Body of pancreas (tissue), 4 donors: Measurements from ENCODE around the gene CDC42EP1. TPM values are rescaled to one million over a fixed set of nuclear protein-coding genes. Genes with fewer than 3 reads are reported as not detected.
A peak's percentile ranks its signal among the peaks of the same experiment; 100 is the strongest.
"Not testable (repeated sequence)": the region's sequence is repeated elsewhere in the genome, so short reads cannot be mapped to it uniquely, and the experiment has no call there.

ENCODE experiments used
- ATAC-seq: fragments of 150-250 bp; one replicate; pipeline ENCODE4 v1.9.1; 2016
- DNase-seq, 4 donors: peaks; one replicate each; pipeline ENCODE4 v3.0.0-alpha.2; 2019
- H3K27ac ChIP-seq, 4 donors: fragments of 200-600 bp; sonication (generic); 1 replicate in 3 of 4; 2 replicates in 1 of 4; pipeline versions ENCODE4 v1.5.1 to v1.6.1; 2016 to 2019; ENCODE audit warnings: mild to moderate bottlenecking in 1 of 4, mixed read lengths in 1 of 4, moderate library complexity in 1 of 4
- H3K27me3 ChIP-seq, 2 donors: fragments of 200-600 bp; sonication (generic); one replicate each; pipeline ENCODE4 v1.6.0; 2016; ENCODE audit warnings: mild to moderate bottlenecking in 1 of 2
- H3K36me3 ChIP-seq, 2 donors: fragments of 200-600 bp; sonication (generic); replicated peaks in 1 of 2; 2 replicates each; pipeline ENCODE4 v1.5.1; 2016; ENCODE audit warnings: low read depth in 2 of 2; ENCODE audit not compliant: insufficient read depth in 1 of 2
- H3K4me1 ChIP-seq: fragments of 200-600 bp; sonication (generic); one replicate; pipeline ENCODE4 v1.6.0; 2016
- H3K4me3 ChIP-seq, 2 donors: fragments of 200-600 bp; sonication (generic); 1 replicate in 1 of 2; 2 replicates in 1 of 2; pipeline ENCODE4 v1.5.1; 2016 to 2019
- H3K9me3 ChIP-seq, 3 donors: fragments of 200-600 bp; sonication (generic); 1 replicate in 2 of 3; 2 replicates in 1 of 3; pipeline ENCODE4 v1.5.1; 2016
- POLR2A ChIP-seq, 3 donors: fragments of 450-650 bp; IDR thresholded peaks; one replicate each; pipeline ENCODE4 v1.6.1; 2016; ENCODE audit warnings: antibody characterized with exemption in 3 of 3, mild to moderate bottlenecking in 2 of 3
- WGBS, 2 donors: methylation state at CpG; one replicate each; pipeline ENCODE4 v1.1.5; 2017; 5-methylcytosine and 5-hydroxymethylcytosine counted together
- intact Hi-C: fragments of 100-400 bp; cut with DNase I; formaldehyde crosslinking; loops from one replicate; pipeline ENCODE4 v1.15.1; 2023
- total RNA-seq, 2 donors: library from RNA; depleted of rRNA; stranded (reverse); fragments of >200 nt; gene quantifications; one replicate each; pipeline ENCODE4 v1.1.0, GENCODE V29; 2016
- TF ChIP-seq, protein P1 (sequence below), 7 experiments: fragments of 450-650 bp in 4 of 7; fragments of 200-600 bp in 3 of 7; sonication (generic) in 3 of 7; IDR thresholded peaks; one replicate each; pipeline ENCODE4 v1.5.1; 2016 to 2019; ENCODE audit warnings: antibody characterized with exemption in 7 of 7

The CDC42EP1 gene
- total RNA-seq, 2 donors from 2014 or later, result 73.2 to 84.7 TPM

DNA sequence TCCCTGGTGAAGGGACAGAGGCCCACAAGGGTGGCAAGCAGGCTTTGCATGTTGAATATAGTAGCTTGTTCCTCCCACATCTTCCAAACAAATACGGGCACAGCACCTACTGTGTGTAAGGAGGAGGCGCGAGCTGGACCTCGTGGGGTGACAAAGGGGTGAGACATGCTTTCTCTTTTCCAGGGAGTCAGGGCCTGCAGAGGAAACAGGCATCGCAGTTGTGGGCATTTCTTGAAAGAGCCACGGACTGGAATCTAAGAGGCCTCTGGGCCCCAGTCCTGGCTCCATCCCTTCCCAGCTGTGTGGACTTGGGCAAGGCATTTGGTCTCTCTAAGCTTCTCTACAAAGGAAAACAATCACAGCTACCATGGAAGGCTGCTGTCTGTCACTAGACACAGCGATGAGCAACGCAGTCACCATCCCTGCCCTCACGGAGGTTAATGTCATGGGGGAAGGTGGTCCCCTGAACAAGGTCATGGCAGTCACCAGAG lies 13.0 kb upstream of the CDC42EP1 start:
- no peak for ATAC-seq
- Histone ChIP-seq H3K36me3 (no peaks in the 10 kb centered on the region), H3K4me3 (no peak overlapping the region), H3K9me3 (no peaks in the 10 kb centered on the region), H3K27me3 (no peaks in the 10 kb centered on the region), H3K27ac (peak overlapping the region; percentile 89 to 96 (median 94)), H3K4me1 (peaks cover 86% of the 10 kb centered on the region)
- intact Hi-C loops, result no loop called here
- WGBS, 2 donors, result 49 to 91% methylated on average over 3 to 9 of the region's 9 CpGs
- DNase-seq, result peak in 1 of 4 donors; percentile 41
- TF ChIP-seq, protein P1, sequence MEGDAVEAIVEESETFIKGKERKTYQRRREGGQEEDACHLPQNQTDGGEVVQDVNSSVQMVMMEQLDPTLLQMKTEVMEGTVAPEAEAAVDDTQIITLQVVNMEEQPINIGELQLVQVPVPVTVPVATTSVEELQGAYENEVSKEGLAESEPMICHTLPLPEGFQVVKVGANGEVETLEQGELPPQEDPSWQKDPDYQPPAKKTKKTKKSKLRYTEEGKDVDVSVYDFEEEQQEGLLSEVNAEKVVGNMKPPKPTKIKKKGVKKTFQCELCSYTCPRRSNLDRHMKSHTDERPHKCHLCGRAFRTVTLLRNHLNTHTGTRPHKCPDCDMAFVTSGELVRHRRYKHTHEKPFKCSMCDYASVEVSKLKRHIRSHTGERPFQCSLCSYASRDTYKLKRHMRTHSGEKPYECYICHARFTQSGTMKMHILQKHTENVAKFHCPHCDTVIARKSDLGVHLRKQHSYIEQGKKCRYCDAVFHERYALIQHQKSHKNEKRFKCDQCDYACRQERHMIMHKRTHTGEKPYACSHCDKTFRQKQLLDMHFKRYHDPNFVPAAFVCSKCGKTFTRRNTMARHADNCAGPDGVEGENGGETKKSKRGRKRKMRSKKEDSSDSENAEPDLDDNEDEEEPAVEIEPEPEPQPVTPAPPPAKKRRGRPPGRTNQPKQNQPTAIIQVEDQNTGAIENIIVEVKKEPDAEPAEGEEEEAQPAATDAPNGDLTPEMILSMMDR (IDR thresholded peaks at IDR 0.05), result no peak
- no peak for TF ChIP-seq POLR2A (IDR thresholded peaks at IDR 0.05)

DNA sequence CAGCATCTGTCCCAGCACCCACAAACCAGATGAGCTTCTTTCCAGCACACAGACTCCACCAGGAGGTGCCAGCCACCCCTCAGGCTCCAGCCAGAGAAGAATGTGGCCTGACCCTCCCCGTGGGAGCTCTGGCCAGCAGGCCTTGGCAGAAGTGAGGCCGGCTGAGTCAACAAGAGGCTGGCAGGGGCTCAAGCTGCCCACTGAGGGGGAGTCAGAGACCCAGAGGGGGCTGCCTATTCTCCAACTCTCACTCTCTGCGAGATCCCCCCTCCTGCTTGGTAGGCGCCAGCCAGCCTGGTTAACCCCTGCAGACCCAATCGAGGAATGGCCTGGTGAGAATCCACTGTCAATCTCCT lies 10.6 kb upstream of the CDC42EP1 start:
- 2 to 20% methylated on average over 1 to 5 of the region's 5 CpGs for WGBS, 2 donors
- Histone ChIP-seq H3K27ac (peak overlapping the region; percentile 75 to 96 (median 94)), H3K9me3 (no peaks in the 10 kb centered on the region), H3K4me1 (peaks cover 82% of the 10 kb centered on the region), H3K27me3 (no peaks in the 10 kb centered on the region), H3K4me3 (no peak overlapping the region), H3K36me3 (no peaks in the 10 kb centered on the region)
- ATAC-seq (peak; percentile 59), DNase-seq (peak; percentile 86 to 93 (median 92))
- TF ChIP-seq, protein P1 (IDR thresholded peaks at IDR 0.05), result peak; percentile 24 to 88 (median 74)
- no peak for TF ChIP-seq POLR2A (IDR thresholded peaks at IDR 0.05)
- intact Hi-C loops, result no loop called here

- ATAC-seq, H3K9me3 ChIP-seq, intact Hi-C loops, H3K36me3 ChIP-seq, DNase-seq, H3K4me3 ChIP-seq, H3K27me3 ChIP-seq: not testable (repeated sequence)
- Histone ChIP-seq H3K27ac (peak overlapping the region in 2 of 4 donors; percentile 95 to 96), H3K4me1 (peaks cover 77% of the 10 kb centered on the region)
- WGBS, 2 donors, result 76 to 83% methylated on average over 9 of the region's 9 CpGs
Measured at GRCh38 chr22:37550921-37551320, 9.4 kb upstream of the CDC42EP1 start.

- DNase-seq (no peak), ATAC-seq (no peak)
- Histone ChIP-seq H3K9me3 (no peaks in the 10 kb centered on the region), H3K36me3 (no peaks in the 10 kb centered on the region), H3K4me3 (no peak overlapping the region), H3K27ac (peak overlapping the region; percentile 25 to 95 (median 54)), H3K27me3 (no peaks in the 10 kb centered on the region), H3K4me1 (peaks cover 77% of the 10 kb centered on the region)
- no peak for TF ChIP-seq POLR2A (IDR thresholded peaks at IDR 0.05)
- TF ChIP-seq, protein P1 (IDR thresholded peaks at IDR 0.05), result no peak
- WGBS, 2 donors, result 62 to 75% methylated on average over 6 of the region's 6 CpGs
- intact Hi-C loops, result no loop called here
Measured at GRCh38 chr22:37551981-37552380, 8.3 kb upstream of the CDC42EP1 start.

DNA sequence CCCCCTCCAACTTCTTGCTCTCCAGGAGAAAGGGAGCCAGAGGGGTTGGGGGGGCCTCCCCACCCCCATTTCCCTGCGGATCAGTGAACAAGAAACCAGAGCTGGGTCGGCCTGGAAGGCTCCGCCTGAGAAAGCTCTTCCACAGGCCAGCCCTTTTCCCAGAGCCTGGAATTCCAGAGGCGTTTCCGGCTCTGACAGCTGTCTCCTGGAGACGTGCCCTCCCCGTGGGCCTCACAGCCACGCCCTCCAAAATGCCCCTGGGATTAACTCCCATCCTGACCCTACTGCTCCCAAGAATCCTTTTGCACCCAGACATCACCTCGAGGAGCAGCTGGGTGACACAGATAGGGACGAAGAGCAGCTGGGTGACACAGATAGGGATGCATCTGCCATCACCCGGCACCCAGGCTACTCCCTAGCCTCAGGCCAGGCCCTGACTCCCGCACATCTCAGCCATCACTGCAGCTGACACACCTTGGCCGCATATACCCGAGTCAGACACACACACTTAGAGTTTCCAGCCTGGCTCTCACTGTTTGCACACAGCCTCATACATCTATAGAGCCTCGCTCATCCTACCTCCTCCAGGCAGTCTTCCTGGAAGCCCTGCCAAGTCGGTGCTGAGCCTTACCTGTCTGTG lies 7.6 kb upstream of the CDC42EP1 start:
- TF ChIP-seq POLR2A (IDR thresholded peaks at IDR 0.05), result no peak
- TF ChIP-seq, protein P1 (IDR thresholded peaks at IDR 0.05), result no peak
- Histone ChIP-seq H3K36me3 (no peaks in the 10 kb centered on the region), H3K27ac (peak overlapping the region; percentile 25 to 95 (median 54)), H3K4me3 (no peak overlapping the region), H3K9me3 (no peaks in the 10 kb centered on the region), H3K27me3 (no peaks in the 10 kb centered on the region), H3K4me1 (peaks cover 77% of the 10 kb centered on the region)
- intact Hi-C loops, result no loop called here
- 41 to 54% methylated on average over 14 to 16 of the region's 16 CpGs for WGBS, 2 donors
- ATAC-seq (no peak), DNase-seq (peak in 2 of 4 donors; percentile 39 to 43)
